ENCODE data around the gene MCTS1. TPM values are rescaled to one million over a fixed set of nuclear protein-coding genes. Genes with fewer than 3 reads are reported as not detected.
"Not testable (repeated sequence)": the region's sequence is repeated elsewhere in the genome, so short reads cannot be mapped to it uniquely, and the experiment has no call there.

MCTS1 gene
- total and polyA plus RNA-seq, 8 donors = 3.2 to 82.8 (median 38.4) TPM; not detected in 1

DNA sequence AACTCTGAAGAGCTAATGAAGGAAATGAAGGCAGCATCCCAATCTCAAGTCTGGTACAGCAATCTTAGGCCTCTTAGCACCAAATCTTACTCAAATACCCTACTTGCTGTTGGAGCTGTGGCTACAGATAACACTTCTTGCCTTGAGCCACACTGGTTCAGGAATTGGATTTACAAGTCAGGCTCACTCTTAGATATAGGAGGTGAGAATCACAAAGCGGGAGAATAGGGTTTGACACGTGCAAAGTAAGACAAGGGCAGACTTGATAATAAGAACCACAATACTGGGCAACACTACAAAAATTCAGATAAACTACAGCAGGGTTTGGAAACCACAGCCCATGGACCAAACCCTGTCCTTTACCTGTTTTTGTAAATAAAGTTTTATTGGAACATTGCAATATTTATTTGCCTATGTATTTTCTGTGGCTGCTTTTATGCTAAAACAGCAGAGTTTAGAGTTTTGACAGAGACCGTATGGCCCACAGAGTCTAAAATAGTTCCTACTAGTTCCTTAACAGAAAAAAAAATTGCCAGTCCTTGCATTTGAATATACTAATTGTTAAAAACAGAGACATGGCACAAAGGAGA is 33.8 kb upstream of the MCTS1 start:
- no peak overlapping the region for H3K27ac ChIP-seq
- TF ChIP-seq EP300 (IDR thresholded peaks at IDR 0.05) (no peak), POLR2A (IDR thresholded peaks at IDR 0.05) (no peak), POLR2AphosphoS5 (IDR thresholded peaks at IDR 0.05) (no peak)
- TF ChIP-seq, protein P1, sequence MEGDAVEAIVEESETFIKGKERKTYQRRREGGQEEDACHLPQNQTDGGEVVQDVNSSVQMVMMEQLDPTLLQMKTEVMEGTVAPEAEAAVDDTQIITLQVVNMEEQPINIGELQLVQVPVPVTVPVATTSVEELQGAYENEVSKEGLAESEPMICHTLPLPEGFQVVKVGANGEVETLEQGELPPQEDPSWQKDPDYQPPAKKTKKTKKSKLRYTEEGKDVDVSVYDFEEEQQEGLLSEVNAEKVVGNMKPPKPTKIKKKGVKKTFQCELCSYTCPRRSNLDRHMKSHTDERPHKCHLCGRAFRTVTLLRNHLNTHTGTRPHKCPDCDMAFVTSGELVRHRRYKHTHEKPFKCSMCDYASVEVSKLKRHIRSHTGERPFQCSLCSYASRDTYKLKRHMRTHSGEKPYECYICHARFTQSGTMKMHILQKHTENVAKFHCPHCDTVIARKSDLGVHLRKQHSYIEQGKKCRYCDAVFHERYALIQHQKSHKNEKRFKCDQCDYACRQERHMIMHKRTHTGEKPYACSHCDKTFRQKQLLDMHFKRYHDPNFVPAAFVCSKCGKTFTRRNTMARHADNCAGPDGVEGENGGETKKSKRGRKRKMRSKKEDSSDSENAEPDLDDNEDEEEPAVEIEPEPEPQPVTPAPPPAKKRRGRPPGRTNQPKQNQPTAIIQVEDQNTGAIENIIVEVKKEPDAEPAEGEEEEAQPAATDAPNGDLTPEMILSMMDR (IDR thresholded peaks at IDR 0.05) = no peak
- H3K4me3 ChIP-seq = no peak overlapping the region
- no peak for DNase-seq
- intact Hi-C loops (cut with DNase I; ENCODE audit: low total_unique reads) = no loop called here
- no peaks in the 10 kb centered on the region for H3K4me1 ChIP-seq
- WGBS, 5 donors = 50 to 91% (median 74%) methylated on average over 3 of the region's 3 CpGs
- H3K36me3 ChIP-seq = no peaks in the 10 kb centered on the region
- H3K27me3 ChIP-seq = no peaks in the 10 kb centered on the region
- no peaks in the 10 kb centered on the region for H3K9me3 ChIP-seq

DNA sequence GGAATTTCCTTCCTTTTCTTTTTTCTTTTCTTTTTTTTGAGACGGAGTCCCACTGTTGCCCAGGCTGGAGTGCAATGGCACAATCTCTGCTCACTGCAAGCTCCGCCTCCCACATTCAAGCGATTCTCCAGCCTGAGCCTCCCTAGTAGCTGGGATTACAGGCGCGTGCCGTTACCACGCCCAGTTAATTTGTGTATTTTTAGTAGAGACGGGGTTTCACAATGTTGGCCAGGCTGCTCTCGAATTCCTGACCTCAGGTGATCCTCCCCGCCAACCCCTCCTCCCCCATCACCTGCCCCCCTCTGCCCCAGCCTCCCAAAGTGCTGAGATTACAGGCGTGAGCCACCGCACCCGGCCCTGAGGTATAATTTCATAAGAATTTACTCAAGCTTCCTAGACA is 30.1 kb upstream of the MCTS1 start:
- H3K27ac ChIP-seq; H3K4me1 ChIP-seq; H3K36me3 ChIP-seq; DNase-seq; intact Hi-C loops (cut with DNase I; ENCODE audit: low total_unique reads); H3K4me3 ChIP-seq; H3K27me3 ChIP-seq; H3K9me3 ChIP-seq: not testable (repeated sequence)
- 79 to 93% (median 92%) methylated on average over 12 to 13 of the region's 13 CpGs for WGBS, 5 donors

DNA sequence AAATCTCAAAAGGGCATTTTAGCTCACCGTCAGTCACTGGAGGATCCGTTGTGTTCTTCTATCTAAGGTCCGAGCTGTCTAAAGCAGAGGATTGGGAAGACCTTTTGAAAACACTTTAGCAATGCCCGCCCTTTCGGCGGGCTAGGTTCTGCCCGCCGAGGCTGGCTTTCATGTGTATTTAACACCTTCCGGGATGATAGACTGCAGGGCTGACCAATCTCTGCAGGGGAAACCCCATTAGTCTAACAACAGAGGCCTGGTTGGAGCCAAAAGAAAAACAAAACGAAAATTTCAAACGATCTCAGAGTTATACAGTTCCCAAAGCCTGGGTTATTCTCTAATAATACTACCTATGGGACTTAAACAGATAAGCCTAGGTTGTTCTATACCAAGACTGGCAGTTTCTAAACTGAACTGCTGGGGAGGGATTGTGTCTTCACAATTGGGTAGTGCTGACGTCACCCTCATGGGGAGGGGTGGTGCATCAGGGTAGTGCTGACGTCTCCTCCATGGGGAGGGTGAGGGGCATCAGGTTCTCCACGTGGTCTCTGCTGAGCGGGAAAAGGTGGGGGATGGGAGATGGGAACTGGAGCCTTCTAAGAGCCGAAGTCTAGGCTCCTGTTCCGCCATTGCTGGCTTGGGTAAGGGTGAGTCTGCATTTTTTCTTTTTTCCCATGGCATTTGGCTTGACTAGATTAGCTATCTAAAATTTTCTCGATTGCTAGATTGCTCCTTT is 28.4 kb upstream of the MCTS1 start:
- WGBS, 5 donors = 65 to 90% (median 82%) methylated on average over 14 to 18 of the region's 18 CpGs
- Histone ChIP-seq H3K27me3 (no peaks in the 10 kb centered on the region), H3K4me3 (no peak overlapping the region), H3K27ac (no peak overlapping the region), H3K9me3 (no peaks in the 10 kb centered on the region), H3K36me3 (no peaks in the 10 kb centered on the region), H3K4me1 (no peaks in the 10 kb centered on the region)
- intact Hi-C loops (cut with DNase I; ENCODE audit: low total_unique reads) = no loop called here
- DNase-seq = no peak
- TF ChIP-seq EP300 (IDR thresholded peaks at IDR 0.05) (no peak), POLR2A (IDR thresholded peaks at IDR 0.05) (no peak)
- TF ChIP-seq, protein P1 (IDR thresholded peaks at IDR 0.05) = no peak

DNA sequence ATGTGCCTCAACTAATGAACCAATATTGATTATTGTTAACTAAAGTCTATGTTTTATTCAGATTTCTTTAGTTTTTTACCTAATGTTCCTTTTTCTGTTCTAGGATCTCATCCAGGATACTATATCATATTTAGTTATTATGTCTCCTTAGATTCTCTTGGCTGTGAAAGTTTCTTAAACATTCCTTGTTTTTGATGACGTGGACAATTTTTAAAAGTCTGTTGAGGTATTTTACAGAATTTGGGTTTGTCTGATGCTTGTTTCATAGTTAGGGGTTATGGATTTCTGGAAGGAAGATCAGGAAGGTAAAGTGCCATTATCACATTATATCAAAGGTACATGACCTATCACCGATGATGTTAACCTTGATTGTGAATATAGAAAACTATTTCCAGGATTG is 18.2 kb upstream of the MCTS1 start:
- DNase-seq = no peak
- 79 to 91% (median 88%) methylated on average over 2 of the region's 2 CpGs for WGBS, 5 donors
- H3K4me3 ChIP-seq = no peak overlapping the region
- H3K9me3 ChIP-seq = no peaks in the 10 kb centered on the region
- H3K27ac ChIP-seq = no peak overlapping the region
- intact Hi-C loops (cut with DNase I; ENCODE audit: low total_unique reads) = no loop called here
- H3K36me3 ChIP-seq = no peaks in the 10 kb centered on the region
- H3K27me3 ChIP-seq = no peaks in the 10 kb centered on the region
- H3K4me1 ChIP-seq = no peaks in the 10 kb centered on the region
- TF ChIP-seq EP300 (IDR thresholded peaks at IDR 0.05) = no peak

DNA sequence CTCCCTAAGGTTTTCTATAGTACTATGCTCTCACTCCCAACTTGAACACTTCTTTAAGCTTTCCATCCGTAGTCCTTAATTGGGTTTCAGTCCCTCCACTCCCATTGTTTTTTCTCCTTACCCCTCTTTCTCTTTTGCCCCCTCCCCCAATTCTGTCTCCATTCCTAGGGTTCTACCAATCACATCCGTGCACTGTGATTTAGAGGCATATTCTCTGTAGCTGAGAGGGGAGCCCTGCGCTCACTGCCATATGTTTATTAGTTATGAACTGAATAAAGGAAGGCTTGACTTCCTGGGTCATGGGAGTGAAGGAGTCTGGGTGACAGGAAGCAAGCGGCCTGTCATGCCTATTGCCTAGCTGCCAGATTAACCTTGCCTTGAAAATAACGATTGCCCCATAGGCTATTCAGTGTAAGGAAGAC is 471 bp downstream of the MCTS1 start:
- TF ChIP-seq POLR2AphosphoS5 (IDR thresholded peaks at IDR 0.05) (no peak), EP300 (IDR thresholded peaks at IDR 0.05) (no peak), POLR2A (IDR thresholded peaks at IDR 0.05) (no peak)
- TF ChIP-seq, protein P1 (IDR thresholded peaks at IDR 0.05) = no peak
- Histone ChIP-seq H3K4me3 (peak overlapping the region; percentile 51 to 62 (median 52)), H3K4me1 (peaks cover 0 to 14% (median 7%) of the 10 kb centered on the region in 4 donors), H3K27ac (peak overlapping the region; percentile 81 to 91 (median 88)), H3K27me3 (no peaks in the 10 kb centered on the region), H3K9me3 (no peaks in the 10 kb centered on the region), H3K36me3 (peaks cover 0 to 17% (median 13%) of the 10 kb centered on the region in 4 donors)
- peak in 1 of 2 donors; percentile 69 for DNase-seq
- intact Hi-C loops (cut with DNase I; ENCODE audit: low total_unique reads) = no loop called here
- 0 to 28% (median 6%) methylated on average over 5 of the region's 5 CpGs for WGBS, 5 donors

Measured in stomach (tissue), 9 donors.